Measurements from ENCODE around the gene CREG2. TPM values are rescaled to one million over a fixed set of nuclear protein-coding genes. Genes with fewer than 3 reads are reported as not detected.
A peak's percentile ranks its signal among the peaks of the same experiment; 100 is the strongest.

The CREG2 gene
- total RNA-seq, 4 donors from 2014 or later, result under 0.01 to 0.16 TPM; not detected in 2

GRCh38 chr2:101307950-101308431, 79.3 kb downstream of the CREG2 start:
- H3K9me3 ChIP-seq, result no peaks in the 10 kb centered on the region
- peak overlapping the region; percentile 78 to 92 (median 85) for H3K4me3 ChIP-seq
- intact Hi-C loops (cut with DNase I; ENCODE audit: low total_unique reads) (no loop called here), in situ Hi-C loops (cut with MboI; ENCODE audit: low pct_ligation_motif_present in 1 of 4, low pct_unique_long_range_greater_than_20kb in 1 of 4, low sequenced_read_pairs in 3 of 4) (no loop called here)
- peaks cover 11 to 59% (median 31%) of the 10 kb centered on the region in 4 donors for H3K4me1 ChIP-seq
- TF ChIP-seq CTCF (IDR thresholded peaks at IDR 0.05) (no peak), POLR2A (IDR thresholded peaks at IDR 0.05) (no peak), EP300 (IDR thresholded peaks at IDR 0.05; ENCODE audit: low read depth) (no peak), POLR2AphosphoS5 (IDR thresholded peaks at IDR 0.05) (no peak)
- 0% methylated on average over 20 of the region's 57 CpGs; no CpG with 5 or more reads in 1 of the 2 donors for WGBS, 2 donors (ENCODE audit: low coverage in 1 of 2)
- peak; percentile 33 for DNase-seq
- no peaks in the 10 kb centered on the region for H3K27me3 ChIP-seq
- no peaks in the 10 kb centered on the region for H3K36me3 ChIP-seq
- H3K27ac ChIP-seq, result peak overlapping the region; percentile 92 to 95 (median 94)

DNA sequence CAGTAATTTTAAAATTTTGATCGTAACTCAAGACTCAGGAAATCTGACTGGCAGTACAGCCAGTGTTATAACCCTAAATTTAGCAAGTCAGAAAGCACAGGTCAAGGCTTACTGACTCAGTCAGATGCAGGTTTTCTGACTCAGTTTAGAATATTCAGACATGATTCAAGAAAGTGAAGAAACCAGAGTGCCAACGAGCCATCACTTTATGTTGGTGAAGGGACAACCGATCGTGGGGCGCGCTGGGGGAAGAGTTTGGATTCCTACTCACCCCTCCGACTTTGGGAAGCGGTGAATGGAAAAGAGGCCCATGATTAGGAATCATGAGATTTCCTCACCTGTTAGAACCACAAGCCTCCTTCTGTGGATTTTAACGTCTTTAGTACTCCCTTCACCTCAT, 79.8 kb downstream of the CREG2 start:
- peak overlapping the region; percentile 92 to 95 (median 94) for H3K27ac ChIP-seq
- DNase-seq, result no peak
- peaks cover 11 to 59% (median 31%) of the 10 kb centered on the region in 4 donors for H3K4me1 ChIP-seq
- peak overlapping the region; percentile 78 to 92 (median 85) for H3K4me3 ChIP-seq
- in situ Hi-C loops (cut with MboI; ENCODE audit: low pct_ligation_motif_present in 1 of 4, low pct_unique_long_range_greater_than_20kb in 1 of 4, low sequenced_read_pairs in 3 of 4) (no loop called here), intact Hi-C loops (cut with DNase I; ENCODE audit: low total_unique reads) (no loop called here)
- no peak for TF ChIP-seq POLR2A (IDR thresholded peaks at IDR 0.05)
- TF ChIP-seq EP300 (IDR thresholded peaks at IDR 0.05; ENCODE audit: low read depth), result no peak
- no peak for TF ChIP-seq POLR2AphosphoS5 (IDR thresholded peaks at IDR 0.05)
- TF ChIP-seq CTCF (IDR thresholded peaks at IDR 0.05), result no peak
- H3K27me3 ChIP-seq, result no peaks in the 10 kb centered on the region
- WGBS, 2 donors (ENCODE audit: low coverage in 1 of 2), result 7% methylated on average over 9 of the region's 9 CpGs; no CpG with 5 or more reads in 1 of the 2 donors
- H3K36me3 ChIP-seq, result no peaks in the 10 kb centered on the region
- H3K9me3 ChIP-seq, result no peaks in the 10 kb centered on the region

GRCh38 chr2:101306410-101306809, 80.9 kb downstream of the CREG2 start:
- 43% methylated on average over 7 of the region's 7 CpGs; no CpG with 5 or more reads in 1 of the 2 donors for WGBS, 2 donors (ENCODE audit: low coverage in 1 of 2)
- H3K36me3 ChIP-seq, result no peaks in the 10 kb centered on the region
- in situ Hi-C loops (cut with MboI; ENCODE audit: low pct_ligation_motif_present in 1 of 4, low pct_unique_long_range_greater_than_20kb in 1 of 4, low sequenced_read_pairs in 3 of 4), result no loop called here
- TF ChIP-seq POLR2A (IDR thresholded peaks at IDR 0.05) (no peak), POLR2AphosphoS5 (IDR thresholded peaks at IDR 0.05) (no peak), CTCF (IDR thresholded peaks at IDR 0.05) (no peak), EP300 (IDR thresholded peaks at IDR 0.05; ENCODE audit: low read depth) (no peak)
- peak overlapping the region; percentile 92 to 95 (median 94) for H3K27ac ChIP-seq
- intact Hi-C loops (cut with DNase I; ENCODE audit: low total_unique reads), result no loop called here
- peaks cover 11 to 61% (median 34%) of the 10 kb centered on the region in 4 donors for H3K4me1 ChIP-seq
- H3K4me3 ChIP-seq, result peak overlapping the region; percentile 1 to 92 (median 85)
- no peaks in the 10 kb centered on the region for H3K27me3 ChIP-seq
- H3K9me3 ChIP-seq, result no peaks in the 10 kb centered on the region
- no peak for DNase-seq

DNA sequence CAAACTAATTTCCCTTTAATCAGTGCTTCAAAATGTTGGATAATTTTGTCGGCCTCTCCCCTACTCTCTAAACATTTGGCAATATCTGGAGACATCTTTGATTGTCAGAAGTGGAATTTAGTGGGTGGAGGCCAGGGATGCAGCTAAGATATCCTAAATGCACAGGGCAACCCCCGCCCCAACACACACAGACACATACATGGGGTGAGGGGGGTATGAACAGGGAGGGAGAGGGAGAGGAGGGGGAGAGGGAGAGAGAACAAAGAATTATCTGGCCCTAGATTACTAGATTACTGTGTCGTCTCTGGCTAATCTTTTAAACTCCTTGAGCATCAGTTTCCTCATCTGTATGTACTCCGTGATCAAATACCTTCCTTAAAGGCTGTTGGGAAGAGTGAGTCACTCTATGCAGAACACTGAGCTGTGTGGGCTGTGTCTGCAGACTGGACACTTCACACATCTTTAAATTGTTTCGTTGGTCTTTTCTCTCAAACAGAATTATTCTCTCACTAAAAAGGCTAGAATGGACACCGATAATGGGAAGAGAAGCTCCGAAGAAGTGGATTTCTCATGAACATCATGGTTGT, 81.7 kb downstream of the CREG2 start:
- Histone ChIP-seq H3K4me1 (peaks cover 11 to 63% (median 34%) of the 10 kb centered on the region in 4 donors), H3K27me3 (no peaks in the 10 kb centered on the region), H3K4me3 (peak overlapping the region in 2 of 4 donors; percentile 78 to 92), H3K27ac (peak overlapping the region; percentile 92 to 95 (median 94)), H3K9me3 (no peaks in the 10 kb centered on the region), H3K36me3 (no peaks in the 10 kb centered on the region)
- in situ Hi-C loops (cut with MboI; ENCODE audit: low pct_ligation_motif_present in 1 of 4, low pct_unique_long_range_greater_than_20kb in 1 of 4, low sequenced_read_pairs in 3 of 4) (no loop called here), intact Hi-C loops (cut with DNase I; ENCODE audit: low total_unique reads) (no loop called here)
- TF ChIP-seq POLR2AphosphoS5 (IDR thresholded peaks at IDR 0.05) (no peak), POLR2A (IDR thresholded peaks at IDR 0.05) (no peak), CTCF (IDR thresholded peaks at IDR 0.05) (no peak), EP300 (IDR thresholded peaks at IDR 0.05; ENCODE audit: low read depth) (no peak)
- DNase-seq, result no peak
- 68 to 80% methylated on average over 7 of the region's 7 CpGs for WGBS, 2 donors (ENCODE audit: low coverage in 1 of 2)

Measured in transverse colon (tissue), 4 donors.